Activated T-cell treated with anti-CD3 and anti-CD28 coated beads, Interleukin-2, amount 50 U/mL, for 72 hours (primary cell): ENCODE measurements around the gene BMS1. TPM values are rescaled to one million over a fixed set of nuclear protein-coding genes. Genes with fewer than 3 reads are reported as not detected.
"Not testable (repeated sequence)": the region's sequence is repeated elsewhere in the genome, so short reads cannot be mapped to it uniquely, and the experiment has no call there.

Experiments used
- ATAC-seq, 2 donors: fragments of 150-1000 bp; cut with Tn5 transposase; replicated peaks in 1 of 2; 2 replicates each; pipeline ENCODE4 v1.10.0; 2021; ENCODE audit warnings: moderate library complexity in 2 of 2, mild to moderate bottlenecking in 1 of 2
- DNase-seq, 2 donors: peaks; one replicate each; pipeline ENCODE4 v3.0.0; 2021 to 2022; ENCODE audit warnings: mixed read lengths in 1 of 2
- H3K27ac Mint-ChIP-seq: one replicate; pipeline ENCODE4 v1.8.0; 2022; ENCODE audit warnings: mild to moderate bottlenecking, moderate library complexity, mixed read lengths
- H3K27me3 Mint-ChIP-seq: one replicate; pipeline ENCODE4 v1.8.0; 2022; ENCODE audit warnings: low read depth, mixed read lengths
- H3K36me3 Mint-ChIP-seq, 2 donors: one replicate each; pipeline ENCODE4 v1.8.0; 2022; ENCODE audit warnings: mixed read lengths in 2 of 2, mild to moderate bottlenecking in 1 of 2; ENCODE audit not compliant: insufficient read depth in 2 of 2
- H3K4me1 Mint-ChIP-seq: one replicate; pipeline ENCODE4 v1.8.0; 2022; ENCODE audit warnings: low read depth, mixed read lengths
- H3K4me3 Mint-ChIP-seq, 2 donors: one replicate each; pipeline ENCODE4 v1.8.0; 2022; ENCODE audit warnings: mild to moderate bottlenecking in 2 of 2, mixed read lengths in 2 of 2, moderate library complexity in 2 of 2
- H3K9me3 Mint-ChIP-seq, 2 donors: one replicate each; pipeline ENCODE4 v1.8.0; 2022; ENCODE audit warnings: mixed read lengths in 2 of 2
- total RNA-seq, 2 donors: library from RNA; stranded (reverse); gene quantifications; one replicate each; pipeline ENCODE4 v1.2.3, GENCODE V29; 2022

Gene BMS1
- total RNA-seq, 2 donors from 2014 or later, result 14.3 to 14.5 TPM

- peak overlapping the region; percentile 19 for H3K27ac Mint-ChIP-seq
- peaks cover 2 to 9% of the 10 kb centered on the region in 2 donors for H3K9me3 Mint-ChIP-seq
- no peaks in the 10 kb centered on the region for H3K27me3 Mint-ChIP-seq
- peaks cover 22 to 58% of the 10 kb centered on the region in 2 donors for H3K36me3 Mint-ChIP-seq
- DNase-seq (no peak), ATAC-seq (no peak)
- no peak overlapping the region for H3K4me3 Mint-ChIP-seq
- peaks cover 23% of the 10 kb centered on the region for H3K4me1 Mint-ChIP-seq
Measured at GRCh38 chr10:42809676-42810075, 27.1 kb downstream of the BMS1 start.

- Mint-ChIP-seq H3K27me3 (no peaks in the 10 kb centered on the region), H3K36me3 (peaks cover 27 to 56% of the 10 kb centered on the region in 2 donors), H3K27ac (no peak overlapping the region), H3K9me3 (peaks cover 2 to 9% of the 10 kb centered on the region in 2 donors), H3K4me3 (no peak overlapping the region), H3K4me1 (peaks cover 23% of the 10 kb centered on the region)
- no peak for DNase-seq
- ATAC-seq, result no peak
Measured at GRCh38 chr10:42812028-42812427, 29.4 kb downstream of the BMS1 start.

- H3K4me3 Mint-ChIP-seq, result peak overlapping the region in 1 of 2 donors; percentile 7
Measured at GRCh38 chr10:42813989-42814687, 31.5 kb downstream of the BMS1 start.

GRCh38 chr10:42816334-42816733, 33.7 kb downstream of the BMS1 start:
- not testable (repeated sequence) for H3K27ac Mint-ChIP-seq, H3K9me3 Mint-ChIP-seq, ATAC-seq, DNase-seq, H3K27me3 Mint-ChIP-seq, H3K4me3 Mint-ChIP-seq
- H3K36me3 Mint-ChIP-seq, result peaks cover 35 to 52% of the 10 kb centered on the region in 2 donors
- H3K4me1 Mint-ChIP-seq, result peaks cover 23% of the 10 kb centered on the region

More at GRCh38 chr10:42813989-42814687, 31.5 kb downstream of the BMS1 start:
- H3K9me3 Mint-ChIP-seq, ATAC-seq, DNase-seq, H3K27me3 Mint-ChIP-seq: not testable (repeated sequence)
- Mint-ChIP-seq H3K36me3 (peaks cover 32 to 59% of the 10 kb centered on the region in 2 donors), H3K4me1 (peaks cover 23% of the 10 kb centered on the region), H3K27ac (peak overlapping the region; percentile 22)

GRCh38 chr10:42816912-42817311, 34.3 kb downstream of the BMS1 start:
- no peak overlapping the region for H3K4me3 Mint-ChIP-seq
- H3K4me1 Mint-ChIP-seq, result peaks cover 22% of the 10 kb centered on the region
- peaks cover 34 to 51% of the 10 kb centered on the region in 2 donors for H3K36me3 Mint-ChIP-seq
- H3K27me3 Mint-ChIP-seq, result no peaks in the 10 kb centered on the region
- H3K9me3 Mint-ChIP-seq, result peaks cover 2 to 9% of the 10 kb centered on the region in 2 donors
- no peak overlapping the region for H3K27ac Mint-ChIP-seq
- ATAC-seq (no peak), DNase-seq (no peak)

GRCh38 chr10:42817417-42817816, 34.8 kb downstream of the BMS1 start:
- Mint-ChIP-seq H3K36me3 (peaks cover 29 to 46% of the 10 kb centered on the region in 2 donors), H3K4me1 (peaks cover 17% of the 10 kb centered on the region)
- DNase-seq, H3K27ac Mint-ChIP-seq, H3K27me3 Mint-ChIP-seq, ATAC-seq, H3K9me3 Mint-ChIP-seq, H3K4me3 Mint-ChIP-seq: not testable (repeated sequence)

- H3K9me3 Mint-ChIP-seq, H3K4me3 Mint-ChIP-seq, H3K4me1 Mint-ChIP-seq, H3K27ac Mint-ChIP-seq, H3K27me3 Mint-ChIP-seq, ATAC-seq, DNase-seq: not testable (repeated sequence)
- H3K36me3 Mint-ChIP-seq, result peaks cover 14 to 43% of the 10 kb centered on the region in 2 donors
Measured at GRCh38 chr10:42826759-42827158, 44.2 kb downstream of the BMS1 start.

- ATAC-seq, result no peak
- Mint-ChIP-seq H3K27ac (no peak overlapping the region), H3K36me3 (peaks cover 14 to 43% of the 10 kb centered on the region in 2 donors)
Measured at GRCh38 chr10:42827201-42827600, 44.6 kb downstream of the BMS1 start.

DNA sequence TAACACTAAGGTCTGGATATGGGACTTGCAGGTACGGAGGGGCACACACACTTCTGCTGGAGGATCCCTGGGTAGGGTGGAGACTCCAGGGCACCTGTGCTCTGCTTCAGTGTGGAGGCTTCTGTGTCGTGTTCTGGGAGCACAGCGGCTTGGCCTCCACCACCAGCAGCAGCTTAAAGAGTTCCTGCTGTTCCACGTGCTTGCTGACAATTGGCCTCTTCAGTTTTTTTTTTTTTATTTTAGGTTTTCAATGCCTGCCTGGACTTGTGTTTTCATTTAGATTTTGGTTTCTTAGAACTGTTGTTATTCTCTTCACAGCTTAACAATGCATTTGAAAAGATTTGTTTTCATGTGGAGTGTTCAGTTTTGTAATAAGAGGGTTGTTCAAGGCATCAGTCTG, 45.8 kb downstream of the BMS1 start:
- not testable (repeated sequence) for H3K4me1 Mint-ChIP-seq, ATAC-seq, H3K27me3 Mint-ChIP-seq, H3K9me3 Mint-ChIP-seq, H3K27ac Mint-ChIP-seq, DNase-seq, H3K4me3 Mint-ChIP-seq
- H3K36me3 Mint-ChIP-seq, result peaks cover 10 to 36% of the 10 kb centered on the region in 2 donors

More at GRCh38 chr10:42827201-42827600, 44.6 kb downstream of the BMS1 start:
- no peak for DNase-seq
- Mint-ChIP-seq H3K9me3 (no peaks in the 10 kb centered on the region), H3K4me3 (no peak overlapping the region), H3K27me3 (no peaks in the 10 kb centered on the region), H3K4me1 (peaks cover 4% of the 10 kb centered on the region)

GRCh38 chr10:42830237-42830636, 47.6 kb downstream of the BMS1 start:
- H3K9me3 Mint-ChIP-seq, result no peaks in the 10 kb centered on the region
- no peak overlapping the region for H3K27ac Mint-ChIP-seq
- no peak for ATAC-seq
- H3K4me3 Mint-ChIP-seq, result no peak overlapping the region
- peaks cover 3 to 24% of the 10 kb centered on the region in 2 donors for H3K36me3 Mint-ChIP-seq
- H3K4me1 Mint-ChIP-seq, result peaks cover 4% of the 10 kb centered on the region
- DNase-seq, result no peak
- no peaks in the 10 kb centered on the region for H3K27me3 Mint-ChIP-seq

GRCh38 chr10:42836096-42836495, 53.5 kb downstream of the BMS1 start:
- Mint-ChIP-seq H3K4me1 (no peaks in the 10 kb centered on the region), H3K27me3 (peaks cover 37% of the 10 kb centered on the region), H3K36me3 (no peaks in the 10 kb centered on the region), H3K27ac (no peak overlapping the region), H3K4me3 (no peak overlapping the region), H3K9me3 (no peaks in the 10 kb centered on the region)
- no peak for DNase-seq
- no peak for ATAC-seq

GRCh38 chr10:42836771-42837468, 54.3 kb downstream of the BMS1 start:
- Mint-ChIP-seq H3K9me3 (no peaks in the 10 kb centered on the region), H3K36me3 (no peaks in the 10 kb centered on the region), H3K4me3 (peak overlapping the region in 1 of 2 donors; percentile 62), H3K27me3 (peaks cover 37% of the 10 kb centered on the region), H3K27ac (no peak overlapping the region), H3K4me1 (no peaks in the 10 kb centered on the region)
- ATAC-seq, result peak; percentile 26 to 41
- peak in 1 of 2 donors; percentile 7 for DNase-seq

GRCh38 chr10:42844810-42845209, 62.2 kb downstream of the BMS1 start:
- H3K36me3 Mint-ChIP-seq, H3K9me3 Mint-ChIP-seq, H3K4me1 Mint-ChIP-seq, H3K4me3 Mint-ChIP-seq, DNase-seq, H3K27ac Mint-ChIP-seq, ATAC-seq: not testable (repeated sequence)
- H3K27me3 Mint-ChIP-seq, result peaks cover 28% of the 10 kb centered on the region
